IMR-90 (cell line): ENCODE data around the gene NFATC1. TPM values are rescaled to one million over a fixed set of nuclear protein-coding genes. Genes with fewer than 3 reads are reported as not detected.

ENCODE experiments used
- ATAC-seq: fragments of 200-7000 bp; cut with Tn5 transposase; 2 replicates; pipeline ENCODE4 v1.9.1; 2020; ENCODE audit warnings: low read depth, mild to moderate bottlenecking, moderate library complexity
- BruUV-seq: library from RNA; stranded (reverse); fragments of 400-500 nt; replicated peaks from 2 replicates; lab custom pipeline; 2021; lab: Mats Ljungman, UMichigan
- CTCF ChIA-PET: fragments of 300-600 bp; formaldehyde crosslinking; extraction: SDS; loops from one replicate; lab custom pipeline; 2021; ENCODE audit warnings: antibody characterized with exemption; lab: Yijun Ruan, JAX
- POLR2A ChIA-PET: fragments of 300-600 bp; sonication (Branson Sonifier 250); formaldehyde crosslinking; loops from one replicate; lab custom pipeline; 2022; ENCODE audit warnings: antibody characterized with exemption; ENCODE audit not compliant: unreplicated experiment; lab: Charles Lee
- DNase-seq: peaks from one replicate; pipeline ENCODE4 v3.0.0; 2013
- H2AFZ ChIP-seq: replicated peaks from 2 replicates; pipeline ENCODE3; 2013; ENCODE audit warnings: low read length, mild to moderate bottlenecking; ENCODE audit not compliant: poor library complexity
- H2AK5ac ChIP-seq: 2 replicates; pipeline ENCODE4 v1.6.1; 2013; ENCODE audit warnings: low read depth, low read length, inconsistent platforms
- H2AK9ac ChIP-seq: replicated peaks from 2 replicates; pipeline ENCODE3; 2013; ENCODE audit warnings: mild to moderate bottlenecking, low read depth, low read length, moderate library complexity; ENCODE audit not compliant: poor library complexity
- H2BK120ac ChIP-seq: 2 replicates; pipeline ENCODE4 v1.6.1; 2013; ENCODE audit warnings: low read depth, low read length, inconsistent platforms
- H2BK15ac ChIP-seq: 3 replicates; pipeline ENCODE4 v1.6.1; 2013; ENCODE audit warnings: low read depth, low read length, inconsistent platforms
- H2BK20ac ChIP-seq: 2 replicates; pipeline ENCODE4 v1.6.1; 2013; ENCODE audit warnings: low read depth, mild to moderate bottlenecking, inconsistent platforms, low read length, moderate library complexity
- H2BK5ac ChIP-seq: 2 replicates; pipeline ENCODE4 v1.6.1; 2013; ENCODE audit warnings: mild to moderate bottlenecking, low read depth, low read length, inconsistent platforms; ENCODE audit not compliant: poor library complexity, severe bottlenecking
- H3K14ac ChIP-seq: replicated peaks from 2 replicates; pipeline ENCODE4 v1.6.1; 2013; ENCODE audit warnings: low read depth, low read length, inconsistent platforms
- H3K18ac ChIP-seq: 2 replicates; pipeline ENCODE4 v1.6.1; 2013; ENCODE audit warnings: low read depth, low read length, control low read depth
- H3K23ac ChIP-seq: 2 replicates; pipeline ENCODE4 v1.6.1; 2013; ENCODE audit warnings: low read depth, low read length, inconsistent platforms
- H3K27ac ChIP-seq: 2 replicates; pipeline ENCODE4 v1.5.1; 2013; ENCODE audit warnings: mild to moderate bottlenecking, control low read depth, low read length; ENCODE audit not compliant: insufficient read depth
- H3K27me3 ChIP-seq: 2 replicates; pipeline ENCODE4 v1.6.1; 2013; ENCODE audit warnings: low read length; ENCODE audit not compliant: control insufficient read depth, insufficient read depth
- H3K36me3 ChIP-seq: 2 replicates; pipeline ENCODE4 v1.6.1; 2013; ENCODE audit warnings: low read length, mixed read lengths; ENCODE audit not compliant: control insufficient read depth, insufficient read depth
- H3K4ac ChIP-seq: 2 replicates; pipeline ENCODE4 v1.6.1; 2013; ENCODE audit warnings: low read depth, low read length, inconsistent platforms
- H3K4me1 ChIP-seq: 2 replicates; pipeline ENCODE4 v1.6.1; 2013; ENCODE audit warnings: low read length, mixed read lengths; ENCODE audit not compliant: control insufficient read depth, insufficient read depth
- H3K4me2 ChIP-seq: 2 replicates; pipeline ENCODE4 v1.6.1; 2013; ENCODE audit warnings: low read depth, mild to moderate bottlenecking, control low read depth, low read length, moderate library complexity
- H3K4me3 ChIP-seq: 2 replicates; pipeline ENCODE4 v1.5.1; 2013; ENCODE audit warnings: low read depth, mild to moderate bottlenecking, control low read depth, low read length, moderate library complexity; ENCODE audit not compliant: insufficient read depth
- H3K56ac ChIP-seq: 2 replicates; pipeline ENCODE4 v1.6.1; 2013; ENCODE audit warnings: low read length, inconsistent platforms; ENCODE audit not compliant: insufficient read depth; ENCODE audit errors: extremely low read depth
- H3K79me1 ChIP-seq, 2 experiments: 2 replicates each; pipeline ENCODE4 v1.6.1; 2013; ENCODE audit warnings: low read length in 2 of 2, inconsistent platforms in 1 of 2, low read depth in 1 of 2
- H3K9ac ChIP-seq: 2 replicates; pipeline ENCODE4 v1.6.1; 2013; ENCODE audit warnings: low read depth, low read length, control low read depth
- H3K9me1 ChIP-seq: 2 replicates; pipeline ENCODE4 v1.6.1; 2013; ENCODE audit warnings: low read length, inconsistent platforms; ENCODE audit not compliant: insufficient read depth
- H3K9me3 ChIP-seq: 2 replicates; pipeline ENCODE4 v1.6.1; 2013; ENCODE audit warnings: low read length; ENCODE audit not compliant: control insufficient read depth, insufficient read depth
- H4K20me1 ChIP-seq: 2 replicates; pipeline ENCODE4 v1.6.1; 2013; ENCODE audit warnings: low read length, inconsistent platforms; ENCODE audit not compliant: insufficient read depth
- H4K5ac ChIP-seq: 2 replicates; pipeline ENCODE4 v1.6.1; 2013; ENCODE audit warnings: mild to moderate bottlenecking, low read depth, low read length, control low read depth
- H4K8ac ChIP-seq, 2 experiments: 2 replicates each; pipeline ENCODE4 v1.6.1; 2013; ENCODE audit warnings: low read depth in 2 of 2, low read length in 2 of 2, control low read depth in 1 of 2, inconsistent platforms in 1 of 2
- H4K91ac ChIP-seq: 2 replicates; pipeline ENCODE4 v1.6.1; 2013; ENCODE audit warnings: low read depth, low read length, inconsistent platforms; ENCODE audit not compliant: insufficient read depth
- BHLHE40 ChIP-seq: fragments of 150-350 bp; IDR thresholded peaks from 2 replicates; pipeline ENCODE4 v1.6.1; 2016; ENCODE audit warnings: mild to moderate bottlenecking, low read depth, low read length
- CEBPB ChIP-seq: IDR thresholded peaks from 2 replicates; pipeline ENCODE4 v1.6.1; 2012; ENCODE audit warnings: low read depth, low read length, improper control_type of control experiment
- CHD1 ChIP-seq: IDR thresholded peaks from 2 replicates; pipeline ENCODE4 v1.6.1; 2012; ENCODE audit warnings: low read depth, low read length, improper control_type of control experiment
- FOS ChIP-seq: fragments of 150-350 bp; IDR thresholded peaks from 2 replicates; pipeline ENCODE4 v1.6.1; 2016; ENCODE audit warnings: low read depth, low read length
- MAFK ChIP-seq: IDR thresholded peaks from 2 replicates; pipeline ENCODE4 v1.6.1; 2012; ENCODE audit warnings: low read depth, low read length, improper control_type of control experiment
- MAZ ChIP-seq: IDR thresholded peaks from 2 replicates; pipeline ENCODE4 v1.6.1; 2012; ENCODE audit warnings: low read depth, mild to moderate bottlenecking, low read length, improper control_type of control experiment, moderate library complexity, borderline replicate concordance
- MXI1 ChIP-seq: IDR thresholded peaks from 2 replicates; pipeline ENCODE4 v1.6.1; 2012; ENCODE audit warnings: low read depth, mild to moderate bottlenecking, low read length, moderate library complexity, borderline replicate concordance
- NFE2L2 ChIP-seq: fragments of 150-350 bp; IDR thresholded peaks from 2 replicates; pipeline ENCODE4 v1.6.1; 2016; ENCODE audit warnings: low read depth, mild to moderate bottlenecking, low read length
- POLR2A ChIP-seq: IDR thresholded peaks from 2 replicates; pipeline ENCODE4 v1.6.1; 2012; ENCODE audit warnings: mild to moderate bottlenecking, low read depth, low read length
- RAD21 ChIP-seq: IDR thresholded peaks from 2 replicates; pipeline ENCODE4 v1.6.1; 2012; ENCODE audit warnings: low read length, improper control_type of control experiment
- RCOR1 ChIP-seq: IDR thresholded peaks from 2 replicates; pipeline ENCODE4 v1.6.1; 2012; ENCODE audit warnings: mild to moderate bottlenecking, low read length, improper control_type of control experiment; ENCODE audit not compliant: insufficient replicate concordance
- RFX5 ChIP-seq: IDR thresholded peaks from 2 replicates; pipeline ENCODE4 v1.8.0; 2012; ENCODE audit warnings: low read depth, mild to moderate bottlenecking, low read length, moderate library complexity
- SMC3 ChIP-seq: fragments of 150-350 bp; IDR thresholded peaks from 2 replicates; pipeline ENCODE4 v1.6.1; 2016; ENCODE audit warnings: low read depth, mild to moderate bottlenecking, antibody characterized with exemption, low read length, moderate library complexity
- WGBS, 2 experiments: methylation state at CpG; one replicate each; pipeline versions ENCODE4 v1.1.5 to v1.1.7; 2013; ENCODE audit warnings: missing lambda C conversion rate in 2 of 2; ENCODE audit not compliant: insufficient read length in 1 of 2; ENCODE audit errors: extremely low coverage in 2 of 2; 5-methylcytosine and 5-hydroxymethylcytosine counted together
- dilution Hi-C: fragments of 300-500 bp; cut with HindIII; formaldehyde crosslinking; loops from one replicate; pipeline ENCODE4 v1.14.3; 2018; ENCODE audit warnings: low sequenced_read_pairs; ENCODE audit not compliant: unreplicated experiment
- in situ Hi-C: fragments of 300-500 bp; cut with MboI; formaldehyde crosslinking; loops from 3 replicates; pipeline ENCODE4 v1.14.3; 2019; ENCODE audit warnings: low sequenced_read_pairs, inconsistent platforms, mixed read lengths
- intact Hi-C: fragments of 100-400 bp; cut with micrococcal nuclease; formaldehyde crosslinking; loops from 2 replicates; pipeline ENCODE4 v1.10.0; 2022
- polyA plus RNA-seq, 3 experiments: library from polyadenylated mRNA; depleted of rRNA; stranded (reverse); fragments of >200 nt; gene quantifications; 2 replicates each; pipeline ENCODE4 v1.2.3, GENCODE V29; 2012; ENCODE audit warnings: low replicate concordance in 1 of 3
- total RNA-seq: library from RNA; depleted of rRNA; stranded (reverse); fragments of >200 nt; gene quantifications from 2 replicates; pipeline ENCODE4 v1.2.3, GENCODE V29; 2012
- TF ChIP-seq, protein P1 (sequence below): conservative IDR thresholded peaks from 2 replicates; pipeline ENCODE4 v1.5.1; 2012; ENCODE audit warnings: mild to moderate bottlenecking, low read depth, low read length, improper control_type of control experiment
- TF ChIP-seq, protein P2 (sequence below): fragments of 150-350 bp; IDR thresholded peaks from 2 replicates; pipeline ENCODE4 v1.6.1; 2016; ENCODE audit warnings: low read depth, mild to moderate bottlenecking, low read length, moderate library complexity, borderline replicate concordance
- TF ChIP-seq, protein P3 (sequence below): fragments of 150-350 bp; IDR thresholded peaks from 2 replicates; pipeline ENCODE4 v1.6.1; 2017; ENCODE audit warnings: mild to moderate bottlenecking, antibody characterized with exemption, low read length, low read depth

NFATC1 gene
- total and polyA plus RNA-seq, 2 of the 4 experiments (the other 2 are of a cell fraction), result 0.36 to 1.8 TPM

DNA sequence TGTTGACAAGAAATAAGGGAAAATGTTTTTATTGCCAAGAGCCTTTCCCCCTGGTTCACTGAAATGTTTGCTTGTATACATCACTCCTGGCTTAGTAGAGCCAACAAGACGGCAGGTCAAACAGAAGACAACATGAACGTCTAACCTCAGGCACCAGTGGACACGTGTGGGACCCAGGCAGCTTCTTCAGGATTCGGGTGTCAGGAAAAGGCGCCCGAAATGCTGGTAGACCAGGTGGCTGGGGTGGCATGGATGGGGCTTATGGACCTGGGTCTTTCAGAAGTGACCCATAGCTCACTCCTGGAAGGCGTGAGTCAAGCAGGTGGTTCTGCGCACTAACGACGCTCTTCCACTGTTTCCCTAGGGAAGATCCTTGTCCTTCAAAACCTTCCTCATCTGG, 23.3 kb upstream of the NFATC1 start:
- Histone ChIP-seq H4K91ac (no peak overlapping the region), H3K27me3 (no peaks in the 10 kb centered on the region), H2AK5ac (no peak overlapping the region), H2AK9ac (peak overlapping the region; percentile 47), H3K9ac (no peak overlapping the region), H3K18ac (no peak overlapping the region), H3K4ac (no peak overlapping the region), H3K36me3 (peaks cover 9% of the 10 kb centered on the region), H4K5ac (no peak overlapping the region), H3K4me2 (no peak overlapping the region), H3K9me1 (peaks cover 3% of the 10 kb centered on the region; the same call in 1 of the 2 replicates), H2BK120ac (no peak overlapping the region), H2BK20ac (no peak overlapping the region), H2AFZ (no peak overlapping the region), H3K27ac (no peak overlapping the region), H3K23ac (no peak overlapping the region), H3K4me1 (no peaks in the 10 kb centered on the region; the same call in 1 of the 2 replicates), H2BK5ac (no peak overlapping the region), H3K56ac (no peak overlapping the region), H3K4me3 (no peak overlapping the region), H4K20me1 (no peaks in the 10 kb centered on the region), H2BK15ac (no peak overlapping the region), H3K79me1 (no peaks in the 10 kb centered on the region), H3K9me3 (no peaks in the 10 kb centered on the region), H4K8ac (no peak overlapping the region), H3K14ac (no peak overlapping the region)
- dilution Hi-C loops (no loop called here), in situ Hi-C loops (no loop called here), intact Hi-C loops (no loop called here)
- no TSS peak for BruUV-seq
- 100% methylated on average over 4 of the region's 10 CpGs; no CpG with 5 or more reads in 1 of the 2 experiments for WGBS, 2 experiments
- CTCF ChIA-PET, result no interaction called here
- DNase-seq, result no peak
- no peak for ATAC-seq
- POLR2A ChIA-PET, result no interaction called here
- TF ChIP-seq MXI1 (no peak), CHD1 (no peak), POLR2A (no peak), RCOR1 (no peak), SMC3 (no peak), CEBPB (no peak), BHLHE40 (no peak), FOS (no peak), MAFK (no peak), MAZ (no peak), RAD21 (no peak), NFE2L2 (no peak), RFX5 (no peak)
- TF ChIP-seq, protein P1, sequence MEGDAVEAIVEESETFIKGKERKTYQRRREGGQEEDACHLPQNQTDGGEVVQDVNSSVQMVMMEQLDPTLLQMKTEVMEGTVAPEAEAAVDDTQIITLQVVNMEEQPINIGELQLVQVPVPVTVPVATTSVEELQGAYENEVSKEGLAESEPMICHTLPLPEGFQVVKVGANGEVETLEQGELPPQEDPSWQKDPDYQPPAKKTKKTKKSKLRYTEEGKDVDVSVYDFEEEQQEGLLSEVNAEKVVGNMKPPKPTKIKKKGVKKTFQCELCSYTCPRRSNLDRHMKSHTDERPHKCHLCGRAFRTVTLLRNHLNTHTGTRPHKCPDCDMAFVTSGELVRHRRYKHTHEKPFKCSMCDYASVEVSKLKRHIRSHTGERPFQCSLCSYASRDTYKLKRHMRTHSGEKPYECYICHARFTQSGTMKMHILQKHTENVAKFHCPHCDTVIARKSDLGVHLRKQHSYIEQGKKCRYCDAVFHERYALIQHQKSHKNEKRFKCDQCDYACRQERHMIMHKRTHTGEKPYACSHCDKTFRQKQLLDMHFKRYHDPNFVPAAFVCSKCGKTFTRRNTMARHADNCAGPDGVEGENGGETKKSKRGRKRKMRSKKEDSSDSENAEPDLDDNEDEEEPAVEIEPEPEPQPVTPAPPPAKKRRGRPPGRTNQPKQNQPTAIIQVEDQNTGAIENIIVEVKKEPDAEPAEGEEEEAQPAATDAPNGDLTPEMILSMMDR, result no peak
- TF ChIP-seq, protein P2, sequence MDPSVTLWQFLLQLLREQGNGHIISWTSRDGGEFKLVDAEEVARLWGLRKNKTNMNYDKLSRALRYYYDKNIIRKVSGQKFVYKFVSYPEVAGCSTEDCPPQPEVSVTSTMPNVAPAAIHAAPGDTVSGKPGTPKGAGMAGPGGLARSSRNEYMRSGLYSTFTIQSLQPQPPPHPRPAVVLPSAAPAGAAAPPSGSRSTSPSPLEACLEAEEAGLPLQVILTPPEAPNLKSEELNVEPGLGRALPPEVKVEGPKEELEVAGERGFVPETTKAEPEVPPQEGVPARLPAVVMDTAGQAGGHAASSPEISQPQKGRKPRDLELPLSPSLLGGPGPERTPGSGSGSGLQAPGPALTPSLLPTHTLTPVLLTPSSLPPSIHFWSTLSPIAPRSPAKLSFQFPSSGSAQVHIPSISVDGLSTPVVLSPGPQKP, result no peak
- TF ChIP-seq, protein P3, sequence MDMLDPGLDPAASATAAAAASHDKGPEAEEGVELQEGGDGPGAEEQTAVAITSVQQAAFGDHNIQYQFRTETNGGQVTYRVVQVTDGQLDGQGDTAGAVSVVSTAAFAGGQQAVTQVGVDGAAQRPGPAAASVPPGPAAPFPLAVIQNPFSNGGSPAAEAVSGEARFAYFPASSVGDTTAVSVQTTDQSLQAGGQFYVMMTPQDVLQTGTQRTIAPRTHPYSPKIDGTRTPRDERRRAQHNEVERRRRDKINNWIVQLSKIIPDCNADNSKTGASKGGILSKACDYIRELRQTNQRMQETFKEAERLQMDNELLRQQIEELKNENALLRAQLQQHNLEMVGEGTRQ, result no peak
